H1 (cell line): ENCODE results near the gene DOCK10. TPM values are rescaled to one million over a fixed set of nuclear protein-coding genes. Genes with fewer than 3 reads are reported as not detected.

ENCODE experiments used
- ATF2 ChIP-seq: IDR thresholded peaks from 2 replicates; pipeline ENCODE4 v1.6.1; 2012; ENCODE audit warnings: low read length, inconsistent platforms
- GABPA ChIP-seq: IDR thresholded peaks from 2 replicates; pipeline ENCODE4 v1.6.1; 2011; ENCODE audit warnings: mild to moderate bottlenecking, low read length, moderate library complexity, borderline replicate concordance; ENCODE audit not compliant: insufficient read depth
- GTF2F1 ChIP-seq: IDR thresholded peaks from 2 replicates; pipeline ENCODE4 v1.6.1; 2012; ENCODE audit warnings: low read depth, low read length, improper control_type of control experiment, borderline replicate concordance
- RFX5 ChIP-seq: IDR thresholded peaks from 2 replicates; pipeline ENCODE4 v1.6.1; 2011; ENCODE audit warnings: low read depth, low read length, improper control_type of control experiment, borderline replicate concordance
- SIN3A ChIP-seq, 2 experiments: IDR thresholded peaks in 1 of 2; conservative IDR thresholded peaks in 1 of 2; 2 replicates each; pipeline ENCODE4 v1.6.1; 2011 to 2012; ENCODE audit warnings: low read length in 2 of 2, improper control_type of control experiment in 1 of 2, low read depth in 1 of 2, mild to moderate bottlenecking in 1 of 2
- polyA plus RNA-seq, 7 experiments: library from polyadenylated mRNA; depleted of rRNA in 3 of 7; stranded (reverse) in 5 of 7; unstranded in 2 of 7; fragments of >200 nt in 5 of 7; fragments of 200-250 nt in 2 of 7; gene quantifications; 1 replicate in 5 of 7; 2 replicates in 1 of 7; 4 replicates in 1 of 7; pipeline versions ENCODE4 v1.2.1 to v1.2.3, GENCODE V29; 2011 to 2013; ENCODE audit warnings: missing spikeins in 2 of 7, mixed read lengths in 2 of 7
- total RNA-seq: library from RNA; stranded (reverse); fragmentation: NEBNext Ultra II Directional; extraction: Animal tissue kit (Norgen Biotek cat#: 25700); gene quantifications from 2 replicates; pipeline ENCODE4 v1.2.1, GENCODE V29; 2021

The DOCK10 gene
- total and polyA plus RNA-seq, 2 of the 8 experiments (the other 6 are each of a cell fraction or from before 2014, with no cell fraction given), result 0.33 to 1.6 TPM

DNA sequence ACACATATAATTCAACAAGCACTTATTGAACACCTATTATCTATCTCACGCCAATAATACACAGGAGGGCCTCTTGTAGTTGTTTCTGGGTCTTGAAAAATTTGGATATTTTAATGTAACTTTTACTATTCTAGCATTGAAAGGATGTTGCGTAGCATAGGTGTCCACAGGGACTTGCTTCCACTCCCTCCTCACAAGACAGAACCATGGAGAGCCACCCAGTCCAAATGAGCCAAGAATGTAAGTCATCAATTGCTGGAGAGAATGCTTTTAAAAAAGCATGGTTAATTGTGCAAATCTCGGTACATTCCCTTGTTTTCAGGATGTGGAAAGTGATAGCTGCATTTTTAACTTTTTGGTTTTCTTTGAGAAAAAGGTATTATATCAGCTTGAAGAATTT is 46.8 kb downstream of the DOCK10 start (continued):
- no peak for TF ChIP-seq GABPA
- no peak for TF ChIP-seq ATF2
- TF ChIP-seq GTF2F1, result no peak
- no peak for TF ChIP-seq RFX5
- no peak for TF ChIP-seq SIN3A (conservative IDR thresholded peaks at IDR 0.05 in 1 of 2, IDR thresholded peaks at IDR 0.05 in 1 of 2; ENCODE audit: low read depth in 1 of 2, low read length in 2 of 2)
